ENCODE measurements around the gene PHAF1. TPM values are rescaled to one million over a fixed set of nuclear protein-coding genes. Genes with fewer than 3 reads are reported as not detected.

PHAF1 gene
- total and polyA plus RNA-seq, 2 of the 8 experiments (the other 6 are each of a cell fraction or from before 2014, with no cell fraction given): 18.6 to 26.4 TPM

GRCh38 chr16:67154578-67155294 is 45.0 kb downstream of the PHAF1 start:
- peak overlapping the region; percentile 1 to 59 (median 33); a peak in 7 of 8 replicates for H3K4me3 ChIP-seq (ENCODE audit: extremely low read depth in 1 of 4, insufficient read depth in 2 of 4, low read depth in 3 of 4, low read length in 4 of 4)
- no peak overlapping the region for H3K56ac ChIP-seq (replicated peaks; ENCODE audit: insufficient read length, low read depth, low read length)
- CTCF ChIA-PET (ENCODE audit: partially characterized antibody): interaction anchor here (0.6 to 14.1 kb wide), 43 partner anchors 9 to 1816 kb away, joined by 3 to 291 read pairs (median 4); partner anchors contain the start of genes CES3, CES4A, ELMO3 and FBXL8
- FAIRE-seq (no peak), DNase-seq (ENCODE audit: low read depth in 1 of 2, low spot score in 2 of 2) (no peak)
- peak overlapping the region; percentile 4 to 87 for H3K4me2 ChIP-seq (ENCODE audit: insufficient read depth in 1 of 2, low read depth in 2 of 2, low read length in 2 of 2)
- H3K9me3 ChIP-seq (ENCODE audit: insufficient read depth in 2 of 2, low read depth in 1 of 2, low read length in 1 of 2): no peaks in the 10 kb centered on the region
- no peak overlapping the region for H2AK5ac ChIP-seq (ENCODE audit: low read depth, low read length)
- H3K27ac ChIP-seq (ENCODE audit: low read depth, low read length): no peak overlapping the region
- no peaks in the 10 kb centered on the region for H3K36me3 ChIP-seq (ENCODE audit: control insufficient read depth in 2 of 4, insufficient read depth in 4 of 4, low read length in 3 of 4)
- peaks cover 0 to 14% (median 8%) of the 10 kb centered on the region in 4 experiments; a peak in 6 of 7 replicates for H3K4me1 ChIP-seq (replicated peaks in 1 of 4; ENCODE audit: control insufficient read depth in 3 of 4, insufficient read depth in 4 of 4, low read length in 3 of 4)
- no peak overlapping the region for H2BK12ac ChIP-seq (ENCODE audit: low read depth, low read length)
- H2BK120ac ChIP-seq (replicated peaks; ENCODE audit: low read depth, low read length): no peak overlapping the region
- no peak overlapping the region for H3K4ac ChIP-seq (replicated peaks; ENCODE audit: insufficient read length, low read depth, low read length)
- peaks cover 71 to 94% (median 85%) of the 10 kb centered on the region in 4 experiments for H3K27me3 ChIP-seq (replicated peaks in 1 of 4; ENCODE audit: control insufficient read depth in 3 of 4, extremely low read depth in 1 of 4, insufficient read depth in 3 of 4, low read length in 3 of 4)
- no peak overlapping the region for H2BK20ac ChIP-seq (ENCODE audit: low read length)
- H3K79me1 ChIP-seq (ENCODE audit: low read depth, low read length): no peaks in the 10 kb centered on the region
- H3K79me2 ChIP-seq (ENCODE audit: control insufficient read depth in 1 of 2, insufficient read depth in 2 of 2, low read length in 2 of 2): no peaks in the 10 kb centered on the region
- POLR2A ChIA-PET (ENCODE audit: partially characterized antibody): interaction anchor here (1.9 kb wide), 1 partner anchor 8 kb away, joined by 7 read pairs; no protein-coding TSS in a partner anchor
- H3K23me2 ChIP-seq (ENCODE audit: low read depth, low read length): peaks cover 21% of the 10 kb centered on the region; the same call in 1 of the 2 replicates
- H4K5ac ChIP-seq (ENCODE audit: insufficient read length, low read depth, low read length): no peak overlapping the region
- no peak overlapping the region; the same call in 1 of the 2 replicates for H2BK5ac ChIP-seq (ENCODE audit: low read depth, low read length)
- H2AFZ ChIP-seq (ENCODE audit: low read length): no peak overlapping the region
- H3K18ac ChIP-seq (ENCODE audit: extremely low read depth, low read length): peak overlapping the region; percentile 32
- no peak overlapping the region for H3K14ac ChIP-seq (ENCODE audit: insufficient read length)
- H4K91ac ChIP-seq (replicated peaks; ENCODE audit: insufficient read length, low read length): no peak overlapping the region
- H3K9ac ChIP-seq (replicated peaks in 1 of 4; ENCODE audit: extremely low read depth in 1 of 4, low read depth in 3 of 4, low read length in 3 of 4): no peak overlapping the region
- WGBS, 2 experiments (ENCODE audit: extremely low coverage in 1 of 2, insufficient coverage in 1 of 2, insufficient read length in 1 of 2, insufficient replicate concordance in 2 of 2, low coverage in 1 of 2, low lambda C conversion rate in 2 of 2, missing lambda C conversion rate in 1 of 2): 14% methylated on average over 28 of the region's 61 CpGs; no CpG with 5 or more reads in 1 of the 2 experiments
- peaks cover 10 to 13% of the 10 kb centered on the region in 2 experiments for H4K20me1 ChIP-seq (replicated peaks in 1 of 2; ENCODE audit: control insufficient read depth in 1 of 2, insufficient read depth in 2 of 2, low read length in 2 of 2)
- no peak overlapping the region for H3K23ac ChIP-seq (ENCODE audit: insufficient read length)
- no peak overlapping the region for H4K8ac ChIP-seq (ENCODE audit: extremely low read depth, insufficient read depth, low read length)
- 0 out of 2 replicates have a peak overlapping the region, but pooled peaks have one; percentile 16 for H2BK15ac ChIP-seq (ENCODE audit: low read length)
- TF ChIP-seq E2F6 (IDR thresholded peaks at IDR 0.05) (peak; percentile 90), PHF8 (conservative IDR thresholded peaks at IDR 0.05; ENCODE audit: low read depth, low read length) (no peak), RAD21 (IDR thresholded peaks at IDR 0.05 in 1 of 2, conservative IDR thresholded peaks at IDR 0.05 in 1 of 2; ENCODE audit: low read depth in 2 of 2, low read length in 2 of 2) (0 out of 4 replicates have a peak, but pooled peaks of 1 of the 2 experiments have one; percentile 5), SUZ12 (IDR thresholded peaks at IDR 0.05; ENCODE audit: low read length) (peak; percentile 64), NRF1 (IDR thresholded peaks at IDR 0.05; ENCODE audit: low read depth, low read length) (no peak), JUND (IDR thresholded peaks at IDR 0.05; ENCODE audit: low read length) (no peak), RBBP5 (IDR thresholded peaks at IDR 0.05; ENCODE audit: borderline replicate concordance, low read depth, low read length) (0 out of 2 replicates have a peak, but pooled peaks have one; percentile 11), SP1 (IDR thresholded peaks at IDR 0.05; ENCODE audit: low read depth, low read length) (no peak), MAX (IDR thresholded peaks at IDR 0.05) (peak; percentile 91), KDM4A (IDR thresholded peaks at IDR 0.05; ENCODE audit: low read depth, low read length, severe bottlenecking) (peak; percentile 71)

Measured in H1 (cell line).